PC-3 (cell line): ENCODE measurements around the gene SEC31B. TPM values are rescaled to one million over a fixed set of nuclear protein-coding genes. Genes with fewer than 3 reads are reported as not detected.

Experiments used
- ATAC-seq: fragments of 200-7000 bp; cut with Tn5 transposase; 2 replicates; pipeline ENCODE4 v1.9.1; 2020; ENCODE audit warnings: mild to moderate bottlenecking, moderate library complexity
- BruUV-seq: library from RNA; stranded (reverse); fragments of 400-500 nt; replicated peaks from 2 replicates; lab custom pipeline; 2021; lab: Mats Ljungman, UMichigan
- CTCF ChIA-PET: fragments of 300-600 bp; sonication (Branson Sonifier 250); formaldehyde crosslinking; loops from one replicate; lab custom pipeline; 2022; ENCODE audit warnings: antibody characterized with exemption; lab: Charles Lee
- POLR2A ChIA-PET: fragments of 300-600 bp; sonication (Branson Sonifier 250); formaldehyde crosslinking; loops from one replicate; lab custom pipeline; 2022; ENCODE audit warnings: antibody characterized with exemption; ENCODE audit not compliant: unreplicated experiment; lab: Charles Lee
- DNase-seq: peaks from one replicate; pipeline ENCODE4 v3.0.0-alpha.2; 2015
- H2AFZ ChIP-seq: fragments of 300-600 bp; sonication (generic); 2 replicates; pipeline ENCODE4 v1.6.0; 2016; ENCODE audit warnings: antibody characterized with exemption, low read length
- H3F3A ChIP-seq: fragments of 300-600 bp; sonication (generic); one replicate; pipeline ENCODE4 v1.6.0; 2017; ENCODE audit warnings: antibody characterized with exemption, low read length, control low read depth, mild to moderate bottlenecking; ENCODE audit not compliant: unreplicated experiment
- H3K27ac ChIP-seq: fragments of 300-600 bp; sonication (generic); 2 replicates; pipeline ENCODE4 v1.5.1; 2016; ENCODE audit warnings: mild to moderate bottlenecking, low read length
- H3K27me3 ChIP-seq: fragments of 300-600 bp; sonication (generic); 2 replicates; pipeline ENCODE4 v1.6.1; 2016; ENCODE audit warnings: low read length, mixed read lengths
- H3K36me3 ChIP-seq: fragments of 300-600 bp; sonication (generic); 2 replicates; pipeline ENCODE4 v1.6.1; 2016; ENCODE audit warnings: low read depth, mixed run types, low read length, mixed read lengths
- H3K4me1 ChIP-seq: fragments of 300-600 bp; sonication (generic); 2 replicates; pipeline ENCODE4 v1.5.1; 2016; ENCODE audit warnings: low read length; ENCODE audit not compliant: insufficient read depth
- H3K4me2 ChIP-seq: fragments of 300-600 bp; sonication (generic); 2 replicates; pipeline ENCODE4 v1.6.0; 2016; ENCODE audit warnings: low read length
- H3K4me3 ChIP-seq: fragments of 300-600 bp; sonication (generic); 2 replicates; pipeline ENCODE4 v1.5.1; 2016; ENCODE audit warnings: mild to moderate bottlenecking, low read length, mixed read lengths
- H3K79me2 ChIP-seq: fragments of 300-600 bp; sonication (generic); 2 replicates; pipeline ENCODE4 v1.6.1; 2017; ENCODE audit warnings: low read length, mixed read lengths
- H3K9ac ChIP-seq: fragments of 300-600 bp; sonication (generic); 2 replicates; pipeline ENCODE4 v1.6.0; 2016; ENCODE audit warnings: mild to moderate bottlenecking, low read length
- H3K9me2 ChIP-seq: fragments of 300-600 bp; sonication (generic); replicated peaks from 2 replicates; pipeline ENCODE4 v1.6.1; 2016; ENCODE audit warnings: mixed run types, low read length, mixed read lengths
- H3K9me3 ChIP-seq: fragments of 300-600 bp; sonication (generic); 2 replicates; pipeline ENCODE4 v1.6.1; 2016; ENCODE audit warnings: low read length, mixed read lengths
- H4K20me1 ChIP-seq: fragments of 300-600 bp; sonication (generic); 2 replicates; pipeline ENCODE4 v1.6.1; 2016; ENCODE audit warnings: low read length, mixed read lengths
- EZH2 ChIP-seq: fragments of 300-600 bp; sonication (generic); IDR thresholded peaks from one replicate; pipeline ENCODE4 v1.6.1; 2017; ENCODE audit warnings: antibody characterized with exemption, mild to moderate bottlenecking, low read length; ENCODE audit not compliant: unreplicated experiment
- EZH2phosphoT487 ChIP-seq: fragments of 300-600 bp; sonication (generic); IDR thresholded peaks from 2 replicates; pipeline ENCODE4 v1.6.1; 2018; ENCODE audit warnings: mild to moderate bottlenecking, antibody characterized with exemption, low read length, borderline replicate concordance
- intact Hi-C: fragments of 100-400 bp; cut with micrococcal nuclease; formaldehyde crosslinking; loops from 2 replicates; pipeline ENCODE4 v1.9.0; 2023
- total RNA-seq: library from RNA; depleted of rRNA; stranded (reverse); fragments of >200 nt; gene quantifications from 2 replicates; pipeline ENCODE4 v1.2.3, GENCODE V29; 2014
- TF ChIP-seq, protein P1 (sequence below): fragments of 300-600 bp; sonication (generic); conservative IDR thresholded peaks from 2 replicates; pipeline ENCODE4 v1.5.1; 2017; ENCODE audit warnings: antibody characterized with exemption, low read depth, mild to moderate bottlenecking, low read length

SEC31B gene
- total RNA-seq, 1 experiment from 2014 or later = 1.6 TPM

DNA sequence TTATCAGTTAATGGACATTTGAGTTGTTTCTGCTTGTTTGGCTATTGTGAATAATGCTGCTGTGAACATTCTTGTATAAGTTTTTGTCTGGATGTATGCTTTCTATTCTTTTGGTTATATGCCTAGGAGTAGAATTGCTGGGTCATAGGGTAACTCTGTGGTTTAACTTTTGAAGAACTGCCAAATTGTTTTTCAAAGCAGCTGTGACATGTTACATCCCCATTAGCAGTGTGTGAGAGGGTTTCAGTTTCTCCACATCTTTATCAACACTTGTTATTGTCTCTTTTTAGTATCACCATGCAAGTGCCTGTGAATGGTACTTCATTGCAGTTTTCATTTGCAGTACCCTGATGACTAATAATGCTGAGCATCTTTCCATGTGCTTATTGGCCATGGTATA lies 12.1 kb upstream of the SEC31B start:
- H3K4me1 ChIP-seq = peaks cover 15% of the 10 kb centered on the region
- no peak overlapping the region for H2AFZ ChIP-seq
- H3K4me2 ChIP-seq = no peak overlapping the region
- H3K9me3 ChIP-seq = no peaks in the 10 kb centered on the region
- TF ChIP-seq EZH2phosphoT487 (no peak), EZH2 (no peak)
- TF ChIP-seq, protein P1, sequence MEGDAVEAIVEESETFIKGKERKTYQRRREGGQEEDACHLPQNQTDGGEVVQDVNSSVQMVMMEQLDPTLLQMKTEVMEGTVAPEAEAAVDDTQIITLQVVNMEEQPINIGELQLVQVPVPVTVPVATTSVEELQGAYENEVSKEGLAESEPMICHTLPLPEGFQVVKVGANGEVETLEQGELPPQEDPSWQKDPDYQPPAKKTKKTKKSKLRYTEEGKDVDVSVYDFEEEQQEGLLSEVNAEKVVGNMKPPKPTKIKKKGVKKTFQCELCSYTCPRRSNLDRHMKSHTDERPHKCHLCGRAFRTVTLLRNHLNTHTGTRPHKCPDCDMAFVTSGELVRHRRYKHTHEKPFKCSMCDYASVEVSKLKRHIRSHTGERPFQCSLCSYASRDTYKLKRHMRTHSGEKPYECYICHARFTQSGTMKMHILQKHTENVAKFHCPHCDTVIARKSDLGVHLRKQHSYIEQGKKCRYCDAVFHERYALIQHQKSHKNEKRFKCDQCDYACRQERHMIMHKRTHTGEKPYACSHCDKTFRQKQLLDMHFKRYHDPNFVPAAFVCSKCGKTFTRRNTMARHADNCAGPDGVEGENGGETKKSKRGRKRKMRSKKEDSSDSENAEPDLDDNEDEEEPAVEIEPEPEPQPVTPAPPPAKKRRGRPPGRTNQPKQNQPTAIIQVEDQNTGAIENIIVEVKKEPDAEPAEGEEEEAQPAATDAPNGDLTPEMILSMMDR = no peak
- H3K4me3 ChIP-seq = no peak overlapping the region
- BruUV-seq = no TSS peak
- DNase-seq (no peak), ATAC-seq (no peak)
- ChIA-PET POLR2A (no interaction called here), CTCF (no interaction called here)
- H3K36me3 ChIP-seq = peaks cover 1% of the 10 kb centered on the region
- peaks cover 48% of the 10 kb centered on the region for H3K79me2 ChIP-seq
- H3K27ac ChIP-seq = no peak overlapping the region
- H3F3A ChIP-seq = no peaks in the 10 kb centered on the region
- H3K27me3 ChIP-seq = no peaks in the 10 kb centered on the region
- intact Hi-C loops = no loop called here
- no peak overlapping the region for H3K9ac ChIP-seq
- no peaks in the 10 kb centered on the region for H4K20me1 ChIP-seq
- no peaks in the 10 kb centered on the region for H3K9me2 ChIP-seq

DNA sequence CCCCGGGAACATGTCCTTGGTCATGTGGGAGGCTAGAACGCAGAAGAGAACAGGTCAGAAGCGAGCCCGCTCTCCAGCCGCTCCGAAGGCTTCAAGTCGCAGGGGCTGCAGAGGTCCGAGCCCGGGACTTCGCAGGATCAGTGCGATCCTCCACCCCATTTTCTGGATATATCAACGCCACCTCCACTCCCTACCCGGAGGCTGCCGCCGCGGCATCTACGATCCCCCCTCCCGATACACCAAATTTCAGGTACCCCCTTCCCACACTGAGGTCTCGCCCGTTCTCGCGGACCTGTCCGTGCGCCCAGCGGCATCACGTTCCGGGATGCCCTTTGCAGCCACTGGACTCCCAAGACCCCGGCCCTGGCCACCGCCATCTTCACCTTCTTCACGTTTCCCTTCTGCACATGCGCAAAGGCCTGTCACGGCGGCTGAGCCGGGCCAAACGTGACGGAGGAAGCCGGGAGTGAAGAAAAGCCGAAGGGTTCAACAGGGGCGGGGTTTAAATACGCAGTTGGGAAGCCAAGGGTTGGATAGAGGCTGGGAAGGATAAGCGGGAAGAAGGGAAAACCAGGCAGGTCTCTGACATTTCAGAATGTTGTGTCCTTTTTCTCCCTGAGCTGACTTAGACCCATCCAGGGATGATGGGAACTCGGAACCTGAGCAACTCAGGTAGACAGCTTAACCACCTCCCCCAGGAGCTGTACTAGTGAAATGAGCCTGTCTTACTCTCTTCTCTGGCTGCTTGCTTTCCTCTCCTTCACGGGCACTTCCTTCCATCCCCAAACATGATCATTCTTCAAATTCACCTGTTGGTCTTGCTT lies 10.0 kb upstream of the SEC31B start, which contains the start of gene NDUFB8:
TSS of gene NDUFB8 (minus strand) at position 397 of the 824 bp plus-strand sequence. CDS start at position 377, 20 bp downstream.
- Histone ChIP-seq H3K79me2 (peaks cover 34% of the 10 kb centered on the region), H3K9me2 (no peaks in the 10 kb centered on the region), H2AFZ (peak within 1 kb of the TSS; percentile 100), H3K4me3 (peak within 1 kb of the TSS; percentile 99), H3K4me2 (peak within 1 kb of the TSS; percentile 91), H3K4me1 (peaks cover 10% of the 10 kb centered on the region), H4K20me1 (no peaks in the 10 kb centered on the region), H3K27me3 (no peaks in the 10 kb centered on the region), H3K27ac (no peak within 1 kb of the TSS; the same call in 1 of the 2 replicates), H3K9ac (peak within 1 kb of the TSS; percentile 94), H3F3A (no peaks in the 10 kb centered on the region), H3K36me3 (peaks cover 10% of the 10 kb centered on the region), H3K9me3 (no peaks in the 10 kb centered on the region)
- TF ChIP-seq, protein P1 = no peak
- TF ChIP-seq EZH2phosphoT487 = no peak
- no peak for TF ChIP-seq EZH2
- POLR2A ChIA-PET = no interaction called here
- CTCF ChIA-PET = no interaction called here
- no TSS peak for BruUV-seq
- DNase-seq (peak; percentile 76), ATAC-seq (peak; percentile 82)
- intact Hi-C loops = no loop called here

DNA sequence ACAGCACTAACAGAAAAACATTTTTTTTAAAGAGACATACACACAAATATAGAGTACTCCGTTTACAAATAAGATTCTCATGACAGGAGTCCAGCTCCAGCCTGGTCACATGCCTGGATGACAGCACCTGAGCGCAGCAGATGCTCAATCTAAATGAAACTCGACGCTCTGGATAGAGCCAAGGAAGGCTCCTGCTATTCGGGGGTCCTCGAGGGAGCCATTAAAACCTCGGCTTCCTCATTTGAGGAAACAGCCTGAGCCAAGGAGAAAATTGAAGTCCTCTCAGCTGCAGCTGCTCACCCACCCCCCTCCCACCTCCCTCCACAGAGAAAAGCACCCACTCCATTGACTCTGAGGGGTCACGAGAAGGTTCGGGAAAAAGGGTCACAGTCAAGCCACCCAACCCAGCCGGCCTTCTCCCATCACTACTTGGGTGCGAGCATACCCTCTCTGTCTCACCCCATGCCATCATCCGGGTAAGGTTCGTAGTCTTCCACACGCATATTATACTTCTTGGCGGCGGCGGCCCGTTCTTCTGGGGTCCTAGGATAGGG lies 9.3 kb upstream of the SEC31B start:
- intact Hi-C loops = no loop called here
- ChIA-PET CTCF (no interaction called here), POLR2A (no interaction called here)
- H2AFZ ChIP-seq = peak overlapping the region; percentile 100
- DNase-seq (no peak), ATAC-seq (peak; percentile 46)
- no TSS peak for BruUV-seq
- no peak overlapping the region; the same call in 1 of the 2 replicates for H3K27ac ChIP-seq
- H3K9me3 ChIP-seq = no peaks in the 10 kb centered on the region
- H3K27me3 ChIP-seq = no peaks in the 10 kb centered on the region
- H4K20me1 ChIP-seq = no peaks in the 10 kb centered on the region
- H3K4me1 ChIP-seq = peaks cover 10% of the 10 kb centered on the region
- H3F3A ChIP-seq = no peaks in the 10 kb centered on the region
- TF ChIP-seq EZH2 (no peak), EZH2phosphoT487 (no peak)
- TF ChIP-seq, protein P1 = no peak
- peak overlapping the region; percentile 91 for H3K4me2 ChIP-seq
- H3K4me3 ChIP-seq = peak overlapping the region; percentile 99
- peaks cover 10% of the 10 kb centered on the region for H3K36me3 ChIP-seq
- H3K79me2 ChIP-seq = peaks cover 34% of the 10 kb centered on the region
- peak overlapping the region; percentile 94 for H3K9ac ChIP-seq
- no peaks in the 10 kb centered on the region for H3K9me2 ChIP-seq
